HCT116 (cell line): ENCODE results near the gene ATCAY.
"Not testable (repeated sequence)": the region's sequence is repeated elsewhere in the genome, so short reads cannot be mapped to it uniquely, and the experiment has no call there.

Source experiments
- CTCF ChIP-seq, 3 experiments: fragments of 200-600 bp in 1 of 3; sonication (generic) in 1 of 3; IDR thresholded peaks in 2 of 3; conservative IDR thresholded peaks in 1 of 3; 2 replicates each; pipeline ENCODE4 v1.5.1; 2012 to 2017; ENCODE audit warnings: low read depth in 2 of 3, low read length in 2 of 3, antibody characterized with exemption in 1 of 3, borderline replicate concordance in 1 of 3, control low read depth in 1 of 3, mild to moderate bottlenecking in 1 of 3, mixed read lengths in 1 of 3, mixed run types in 1 of 3, moderate library complexity in 1 of 3; ENCODE audit not compliant: insufficient read depth in 1 of 3
- EZH2 ChIP-seq: fragments of 200-600 bp; sonication (generic); IDR thresholded peaks from 2 replicates; pipeline ENCODE4 v1.6.1; 2017; ENCODE audit warnings: antibody characterized with exemption, mixed run types
- POLR2A ChIP-seq: IDR thresholded peaks from 2 replicates; pipeline ENCODE4 v1.7.0; 2011; ENCODE audit warnings: borderline replicate concordance; ENCODE audit not compliant: insufficient read depth, insufficient read length; ENCODE audit errors: extremely low read depth
- REST ChIP-seq: IDR thresholded peaks from 2 replicates; pipeline ENCODE4 v1.6.1; 2012; ENCODE audit warnings: low read depth

- not testable (repeated sequence) for TF ChIP-seq CTCF (IDR thresholded peaks at IDR 0.05 in 2 of 3, conservative IDR thresholded peaks at IDR 0.05 in 1 of 3; ENCODE audit: borderline replicate concordance in 1 of 3, insufficient read depth in 1 of 3, low read depth in 2 of 3, low read length in 2 of 3); REST; POLR2A; EZH2
Observed at GRCh38 chr19:3955276-3955675, 74.8 kb downstream of the ATCAY start.
